Measurements from ENCODE around the gene CTDSP1.

The CTDSP1 gene

GRCh38 chr2:218368621-218369153, 31.0 kb upstream of the CTDSP1 start:
- H3K4me3 Mint-ChIP-seq, result peak overlapping the region; percentile 69 to 81
- peaks cover 5 to 6% of the 10 kb centered on the region in 2 donors for H3K4me1 Mint-ChIP-seq (ENCODE audit: low read depth in 2 of 2)
- no peak for ATAC-seq (replicated peaks)
- no peaks in the 10 kb centered on the region for H3K27me3 Mint-ChIP-seq
- no peak for DNase-seq
- no peaks in the 10 kb centered on the region for H3K9me3 Mint-ChIP-seq
- peak overlapping the region; percentile 82 to 87 for H3K27ac Mint-ChIP-seq
- H3K36me3 Mint-ChIP-seq (ENCODE audit: insufficient read depth), result peaks cover 15% of the 10 kb centered on the region

DNA sequence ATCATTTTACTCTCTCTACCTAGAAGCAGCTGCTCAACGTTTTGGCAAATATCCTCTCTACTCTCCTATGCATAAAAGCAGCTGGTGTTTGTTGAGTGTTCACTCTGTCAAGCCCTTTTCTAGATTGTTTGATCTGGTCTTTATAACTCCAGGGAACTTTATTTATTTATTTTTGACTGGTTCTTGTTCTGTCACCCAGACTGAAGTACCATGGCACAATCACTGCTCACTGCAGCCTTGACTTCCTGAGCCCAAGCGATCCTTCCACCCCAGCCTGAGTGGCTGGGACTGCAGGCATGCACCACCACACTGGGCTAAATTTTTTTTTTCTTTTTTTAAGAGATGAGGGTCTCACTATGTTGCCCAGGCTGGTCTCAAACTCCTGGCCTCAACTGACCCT, 30.3 kb upstream of the CTDSP1 start:
- no peaks in the 10 kb centered on the region for H3K27me3 Mint-ChIP-seq
- no peaks in the 10 kb centered on the region for H3K9me3 Mint-ChIP-seq
- peaks cover 5 to 6% of the 10 kb centered on the region in 2 donors for H3K4me1 Mint-ChIP-seq (ENCODE audit: low read depth in 2 of 2)
- ATAC-seq (replicated peaks), result no peak
- H3K27ac Mint-ChIP-seq, result peak overlapping the region; percentile 22 to 68
- H3K4me3 Mint-ChIP-seq, result peak overlapping the region in 1 of 2 donors; percentile 69
- H3K36me3 Mint-ChIP-seq (ENCODE audit: insufficient read depth), result peaks cover 15% of the 10 kb centered on the region
- no peak for DNase-seq

GRCh38 chr2:218370410-218371063, 29.1 kb upstream of the CTDSP1 start:
- peak overlapping the region in 1 of 2 donors; percentile 68 for H3K27ac Mint-ChIP-seq
- H3K4me1 Mint-ChIP-seq (ENCODE audit: low read depth in 2 of 2), result peaks cover 5 to 6% of the 10 kb centered on the region in 2 donors
- H3K27me3 Mint-ChIP-seq, result no peaks in the 10 kb centered on the region
- DNase-seq, result no peak
- H3K36me3 Mint-ChIP-seq (ENCODE audit: insufficient read depth), result peaks cover 15% of the 10 kb centered on the region
- H3K4me3 Mint-ChIP-seq, result no peak overlapping the region
- H3K9me3 Mint-ChIP-seq, result no peaks in the 10 kb centered on the region
- no peak for ATAC-seq (replicated peaks)

DNA sequence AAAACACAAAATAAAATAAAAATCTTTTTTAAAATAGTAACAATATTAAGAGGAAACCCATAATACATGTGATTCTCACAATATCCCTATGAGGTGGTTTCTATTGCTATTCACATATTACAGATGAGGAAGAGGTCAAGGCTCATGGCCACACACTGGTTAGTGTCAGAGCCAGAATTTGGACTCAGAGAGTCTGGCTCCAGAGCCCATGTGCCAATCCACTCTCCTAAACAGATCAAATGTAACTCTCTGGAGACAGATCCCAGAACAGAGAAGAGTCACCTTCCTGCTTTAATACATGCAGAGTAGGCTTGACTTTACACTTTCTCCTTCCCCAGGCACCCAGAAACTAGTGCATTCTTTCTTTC, 27.7 kb upstream of the CTDSP1 start:
- Mint-ChIP-seq H3K36me3 (ENCODE audit: insufficient read depth) (peaks cover 15% of the 10 kb centered on the region), H3K4me3 (no peak overlapping the region), H3K27me3 (no peaks in the 10 kb centered on the region), H3K9me3 (no peaks in the 10 kb centered on the region), H3K4me1 (ENCODE audit: low read depth in 2 of 2) (peaks cover 5% of the 10 kb centered on the region in 2 donors), H3K27ac (peak overlapping the region in 1 of 2 donors; percentile 36)
- ATAC-seq (replicated peaks) (no peak), DNase-seq (no peak)

DNA sequence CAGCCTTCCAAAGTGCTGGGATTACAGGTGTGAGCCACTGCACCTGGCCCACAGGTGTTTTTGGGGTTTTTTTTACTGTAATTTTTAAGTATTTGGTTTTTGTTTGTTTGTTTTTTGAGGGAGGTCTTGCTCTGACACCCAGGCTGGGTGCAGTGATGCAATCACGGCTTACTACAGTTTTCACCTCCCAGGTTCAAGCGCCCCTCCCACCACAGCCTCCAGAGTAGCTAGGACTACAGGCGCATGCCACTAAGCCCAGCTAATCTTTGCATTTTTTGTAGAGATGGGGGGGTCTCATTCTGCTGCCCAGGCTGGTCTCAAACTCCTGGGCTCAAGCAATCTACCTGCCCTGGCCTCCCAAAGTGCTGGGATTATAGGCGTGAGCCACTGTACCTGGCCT, 24.9 kb upstream of the CTDSP1 start:
- no peak for DNase-seq
- no peaks in the 10 kb centered on the region for H3K27me3 Mint-ChIP-seq
- H3K4me1 Mint-ChIP-seq (ENCODE audit: low read depth in 2 of 2), result no peaks in the 10 kb centered on the region
- no peak overlapping the region for H3K27ac Mint-ChIP-seq
- no peak for ATAC-seq (replicated peaks)
- H3K36me3 Mint-ChIP-seq (ENCODE audit: insufficient read depth), result peaks cover 4% of the 10 kb centered on the region
- H3K4me3 Mint-ChIP-seq, result no peak overlapping the region
- H3K9me3 Mint-ChIP-seq, result no peaks in the 10 kb centered on the region

GRCh38 chr2:218375212-218375611, 24.5 kb upstream of the CTDSP1 start:
- H3K9me3 Mint-ChIP-seq, result no peaks in the 10 kb centered on the region
- ATAC-seq (replicated peaks) (no peak), DNase-seq (no peak)
- no peak overlapping the region for H3K27ac Mint-ChIP-seq
- H3K36me3 Mint-ChIP-seq (ENCODE audit: insufficient read depth), result peaks cover 4% of the 10 kb centered on the region
- no peaks in the 10 kb centered on the region for H3K4me1 Mint-ChIP-seq (ENCODE audit: low read depth in 2 of 2)
- H3K27me3 Mint-ChIP-seq, result no peaks in the 10 kb centered on the region
- no peak overlapping the region for H3K4me3 Mint-ChIP-seq

GRCh38 chr2:218378053-218378452, 21.6 kb upstream of the CTDSP1 start:
- no peaks in the 10 kb centered on the region for H3K9me3 Mint-ChIP-seq
- ATAC-seq (replicated peaks) (no peak), DNase-seq (no peak)
- no peak overlapping the region for H3K27ac Mint-ChIP-seq
- H3K27me3 Mint-ChIP-seq, result no peaks in the 10 kb centered on the region
- H3K4me3 Mint-ChIP-seq, result no peak overlapping the region
- H3K4me1 Mint-ChIP-seq (ENCODE audit: low read depth in 2 of 2), result peaks cover 5 to 7% of the 10 kb centered on the region in 2 donors
- peaks cover 2% of the 10 kb centered on the region for H3K36me3 Mint-ChIP-seq (ENCODE audit: insufficient read depth)

DNA sequence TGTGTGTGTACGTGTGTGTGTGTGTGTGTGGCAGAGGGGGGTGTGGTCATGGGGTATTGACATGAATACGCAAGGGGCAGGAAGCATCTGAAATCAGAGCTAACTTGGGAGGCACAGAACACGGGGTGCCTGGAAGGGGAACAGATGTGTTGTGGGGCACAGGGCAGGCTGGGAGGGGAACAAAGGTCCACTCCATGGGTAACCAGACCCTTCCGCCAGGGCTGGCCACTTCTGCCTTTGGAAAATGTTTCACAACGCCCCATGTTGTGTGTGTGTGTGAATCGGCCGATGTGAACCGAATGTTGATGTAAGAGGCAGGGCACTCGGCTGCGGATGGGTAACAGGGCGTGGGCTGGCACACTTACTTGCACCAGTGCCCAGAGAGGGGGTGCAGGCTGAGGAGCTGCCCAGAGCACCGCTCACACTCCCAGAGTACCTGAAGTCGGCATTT, 17.7 kb upstream of the CTDSP1 start, which contains the start of gene SLC11A1:
Gene SLC11A1, plus strand, starts transcription at position 358 of the 451 bp plus-strand sequence. CDS start 96 bp downstream, outside the sequence.
- Mint-ChIP-seq H3K9me3 (no peaks in the 10 kb centered on the region), H3K27ac (peak within 1 kb of the TSS in 1 of 2 donors; percentile 17), H3K36me3 (ENCODE audit: insufficient read depth) (peaks cover 2% of the 10 kb centered on the region), H3K4me3 (no peak within 1 kb of the TSS), H3K27me3 (peaks cover 2 to 5% of the 10 kb centered on the region in 2 donors), H3K4me1 (ENCODE audit: low read depth in 2 of 2) (peaks cover 5 to 7% of the 10 kb centered on the region in 2 donors)
- ATAC-seq (replicated peaks) (peak; percentile 22), DNase-seq (no peak)

DNA sequence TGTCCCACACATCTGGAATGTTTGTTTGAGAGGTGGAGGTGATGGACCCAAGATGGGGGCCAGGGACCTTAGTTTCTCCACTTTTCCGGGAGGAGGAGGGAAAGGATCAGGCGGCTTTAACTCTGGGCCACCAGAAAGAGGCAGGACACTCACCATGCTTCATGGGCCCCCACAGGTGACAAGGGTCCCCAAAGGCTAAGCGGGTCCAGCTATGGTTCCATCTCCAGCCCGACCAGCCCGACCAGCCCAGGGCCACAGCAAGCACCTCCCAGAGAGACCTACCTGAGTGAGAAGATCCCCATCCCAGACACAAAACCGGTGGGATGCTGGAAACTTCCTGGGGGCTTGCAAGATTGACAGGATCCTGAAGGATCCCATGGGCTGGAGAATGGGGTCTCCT, 16.9 kb upstream of the CTDSP1 start:
- H3K27ac Mint-ChIP-seq, result peak overlapping the region in 1 of 2 donors; percentile 17
- ATAC-seq (replicated peaks) (no peak), DNase-seq (no peak)
- H3K4me3 Mint-ChIP-seq, result no peak overlapping the region
- no peaks in the 10 kb centered on the region for H3K9me3 Mint-ChIP-seq
- H3K4me1 Mint-ChIP-seq (ENCODE audit: low read depth in 2 of 2), result peaks cover 7 to 12% of the 10 kb centered on the region in 2 donors
- H3K27me3 Mint-ChIP-seq, result peaks cover 6 to 12% of the 10 kb centered on the region in 2 donors
- H3K36me3 Mint-ChIP-seq (ENCODE audit: insufficient read depth), result peaks cover 2% of the 10 kb centered on the region

GRCh38 chr2:218383892-218384519, 15.7 kb upstream of the CTDSP1 start:
- H3K4me1 Mint-ChIP-seq (ENCODE audit: low read depth in 2 of 2), result peaks cover 7 to 12% of the 10 kb centered on the region in 2 donors
- no peak overlapping the region for H3K27ac Mint-ChIP-seq
- peaks cover 6 to 12% of the 10 kb centered on the region in 2 donors for H3K27me3 Mint-ChIP-seq
- H3K36me3 Mint-ChIP-seq (ENCODE audit: insufficient read depth), result peaks cover 2% of the 10 kb centered on the region
- no peak for ATAC-seq (replicated peaks)
- H3K9me3 Mint-ChIP-seq, result no peaks in the 10 kb centered on the region
- DNase-seq, result no peak
- no peak overlapping the region for H3K4me3 Mint-ChIP-seq

DNA sequence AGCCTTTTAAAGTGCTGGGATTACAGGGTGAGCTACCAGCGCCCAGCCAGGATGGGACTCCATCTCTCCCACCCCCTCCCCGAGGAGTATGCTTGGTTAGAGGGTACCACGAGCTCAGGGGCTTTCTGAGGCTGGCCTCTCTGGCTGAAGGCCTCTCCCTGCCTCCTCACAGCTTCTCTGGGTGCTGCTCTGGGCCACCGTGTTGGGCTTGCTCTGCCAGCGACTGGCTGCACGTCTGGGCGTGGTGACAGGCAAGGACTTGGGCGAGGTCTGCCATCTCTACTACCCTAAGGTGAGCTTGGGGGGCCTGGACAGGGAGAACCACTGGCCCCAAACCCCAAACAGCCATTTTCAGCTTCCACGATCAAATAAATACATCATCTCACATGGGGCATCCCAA, 14.7 kb upstream of the CTDSP1 start:
- DNase-seq (no peak), ATAC-seq (replicated peaks) (no peak)
- no peak overlapping the region for H3K4me3 Mint-ChIP-seq
- H3K36me3 Mint-ChIP-seq (ENCODE audit: insufficient read depth), result peaks cover 2% of the 10 kb centered on the region
- peaks cover 7 to 12% of the 10 kb centered on the region in 2 donors for H3K4me1 Mint-ChIP-seq (ENCODE audit: low read depth in 2 of 2)
- no peaks in the 10 kb centered on the region for H3K9me3 Mint-ChIP-seq
- peaks cover 6 to 12% of the 10 kb centered on the region in 2 donors for H3K27me3 Mint-ChIP-seq
- H3K27ac Mint-ChIP-seq, result no peak overlapping the region

- Mint-ChIP-seq H3K4me3 (peak overlapping the region in 1 of 2 donors; percentile 10), H3K27ac (no peak overlapping the region), H3K4me1 (ENCODE audit: low read depth in 2 of 2) (peaks cover 3 to 6% of the 10 kb centered on the region in 2 donors), H3K36me3 (ENCODE audit: insufficient read depth) (peaks cover 2% of the 10 kb centered on the region), H3K27me3 (peaks cover 6 to 12% of the 10 kb centered on the region in 2 donors), H3K9me3 (no peaks in the 10 kb centered on the region)
- no peak for ATAC-seq (replicated peaks)
- DNase-seq, result no peak
These were observed 12.9 kb upstream of the CTDSP1 start for GRCh38 chr2:218386505-218387368.

Measured in effector memory CD8-positive, alpha-beta T cell (primary cell).